Measurements from ENCODE around the gene HUS1B. TPM values are rescaled to one million over a fixed set of nuclear protein-coding genes. Genes with fewer than 3 reads are reported as not detected.

The HUS1B gene
- total RNA-seq, 6 donors from 2014 or later: 0.83 to 14.7 (median 2.5) TPM

DNA sequence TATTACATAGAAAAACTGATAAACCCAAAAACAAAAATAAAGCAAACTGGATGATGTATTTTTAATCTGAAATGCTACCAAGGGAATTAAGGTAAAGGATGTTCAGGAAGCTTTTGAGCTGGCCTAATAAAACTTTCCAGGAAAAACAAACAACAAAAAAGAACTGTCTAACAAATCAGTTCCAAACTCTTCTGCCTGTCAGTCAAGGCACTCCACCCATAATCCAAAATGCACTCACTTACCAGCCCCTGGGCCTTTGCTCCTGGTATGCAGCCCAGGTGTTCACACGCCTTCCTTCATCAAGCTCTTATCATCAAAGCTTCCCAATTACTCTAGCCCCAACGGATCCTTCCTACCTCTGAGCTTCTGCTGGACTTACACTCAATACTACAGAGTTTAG, 32.3 kb upstream of the HUS1B start:
- Histone ChIP-seq H3K27ac (no peak overlapping the region), H3K4me3 (no peak overlapping the region), H3K27me3 (no peaks in the 10 kb centered on the region), H3K36me3 (peaks cover 0 to 13% (median 4%) of the 10 kb centered on the region in 4 donors), H3K9me3 (no peaks in the 10 kb centered on the region), H3K4me1 (peaks cover 14 to 24% (median 17%) of the 10 kb centered on the region in 4 donors)
- TF ChIP-seq, protein P1, sequence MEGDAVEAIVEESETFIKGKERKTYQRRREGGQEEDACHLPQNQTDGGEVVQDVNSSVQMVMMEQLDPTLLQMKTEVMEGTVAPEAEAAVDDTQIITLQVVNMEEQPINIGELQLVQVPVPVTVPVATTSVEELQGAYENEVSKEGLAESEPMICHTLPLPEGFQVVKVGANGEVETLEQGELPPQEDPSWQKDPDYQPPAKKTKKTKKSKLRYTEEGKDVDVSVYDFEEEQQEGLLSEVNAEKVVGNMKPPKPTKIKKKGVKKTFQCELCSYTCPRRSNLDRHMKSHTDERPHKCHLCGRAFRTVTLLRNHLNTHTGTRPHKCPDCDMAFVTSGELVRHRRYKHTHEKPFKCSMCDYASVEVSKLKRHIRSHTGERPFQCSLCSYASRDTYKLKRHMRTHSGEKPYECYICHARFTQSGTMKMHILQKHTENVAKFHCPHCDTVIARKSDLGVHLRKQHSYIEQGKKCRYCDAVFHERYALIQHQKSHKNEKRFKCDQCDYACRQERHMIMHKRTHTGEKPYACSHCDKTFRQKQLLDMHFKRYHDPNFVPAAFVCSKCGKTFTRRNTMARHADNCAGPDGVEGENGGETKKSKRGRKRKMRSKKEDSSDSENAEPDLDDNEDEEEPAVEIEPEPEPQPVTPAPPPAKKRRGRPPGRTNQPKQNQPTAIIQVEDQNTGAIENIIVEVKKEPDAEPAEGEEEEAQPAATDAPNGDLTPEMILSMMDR (IDR thresholded peaks at IDR 0.05): no peak
- no peak for TF ChIP-seq POLR2A (IDR thresholded peaks at IDR 0.05)
- no peak for TF ChIP-seq EP300 (IDR thresholded peaks at IDR 0.05)
- no peak for TF ChIP-seq POLR2AphosphoS5 (IDR thresholded peaks at IDR 0.05)
- WGBS, 2 donors: 35 to 45% methylated on average over 2 of the region's 2 CpGs
- DNase-seq (no peak), ATAC-seq (ENCODE audit: low FRiP score in 2 of 2) (no peak)

- peaks cover 0 to 13% (median 4%) of the 10 kb centered on the region in 4 donors for H3K36me3 ChIP-seq
- DNase-seq: no peak
- no peaks in the 10 kb centered on the region for H3K27me3 ChIP-seq
- peaks cover 12 to 22% (median 13%) of the 10 kb centered on the region in 4 donors for H3K4me1 ChIP-seq
- no peak for ATAC-seq (ENCODE audit: low FRiP score in 2 of 2)
- TF ChIP-seq POLR2AphosphoS5 (IDR thresholded peaks at IDR 0.05): no peak
- TF ChIP-seq, protein P1 (IDR thresholded peaks at IDR 0.05): no peak
- TF ChIP-seq POLR2A (IDR thresholded peaks at IDR 0.05): no peak
- no peak for TF ChIP-seq EP300 (IDR thresholded peaks at IDR 0.05)
- 84 to 95% methylated on average over 3 of the region's 3 CpGs for WGBS, 2 donors
- H3K27ac ChIP-seq: no peak overlapping the region
- H3K4me3 ChIP-seq: no peak overlapping the region
- H3K9me3 ChIP-seq: no peaks in the 10 kb centered on the region
These were observed 29.6 kb upstream of the HUS1B start for GRCh38 chr6:686497-686896.

GRCh38 chr6:684831-685636, 28.1 kb upstream of the HUS1B start:
- DNase-seq: no peak
- peak overlapping the region in 1 of 4 donors; percentile 3 for H3K27ac ChIP-seq
- no peak overlapping the region for H3K4me3 ChIP-seq
- peaks cover 8 to 15% (median 10%) of the 10 kb centered on the region in 4 donors for H3K4me1 ChIP-seq
- TF ChIP-seq EP300 (IDR thresholded peaks at IDR 0.05) (no peak), POLR2AphosphoS5 (IDR thresholded peaks at IDR 0.05) (no peak), POLR2A (IDR thresholded peaks at IDR 0.05) (no peak)
- TF ChIP-seq, protein P1 (IDR thresholded peaks at IDR 0.05): no peak
- H3K36me3 ChIP-seq: peaks cover 0 to 10% (median 4%) of the 10 kb centered on the region in 4 donors
- H3K9me3 ChIP-seq: no peaks in the 10 kb centered on the region
- no peak for ATAC-seq (ENCODE audit: low FRiP score in 2 of 2)
- 78 to 84% methylated on average over 6 of the region's 6 CpGs for WGBS, 2 donors
- no peaks in the 10 kb centered on the region for H3K27me3 ChIP-seq

GRCh38 chr6:683742-684440, 27.0 kb upstream of the HUS1B start:
- TF ChIP-seq, protein P1 (IDR thresholded peaks at IDR 0.05): no peak
- TF ChIP-seq POLR2AphosphoS5 (IDR thresholded peaks at IDR 0.05): peak in 1 of 2 donors; percentile 18
- no peaks in the 10 kb centered on the region for H3K27me3 ChIP-seq
- WGBS, 2 donors: 34 to 40% methylated on average over 15 of the region's 15 CpGs
- peak overlapping the region in 3 of 4 donors; percentile 6 to 37 (median 15) for H3K27ac ChIP-seq
- H3K9me3 ChIP-seq: no peaks in the 10 kb centered on the region
- H3K36me3 ChIP-seq: peaks cover 0 to 9% (median 3%) of the 10 kb centered on the region in 4 donors
- peak overlapping the region in 3 of 4 donors; percentile 0 to 16 (median 3) for H3K4me3 ChIP-seq
- ATAC-seq (ENCODE audit: low FRiP score in 2 of 2): peak in 1 of 2 donors; percentile 31
- peaks cover 8 to 15% (median 10%) of the 10 kb centered on the region in 4 donors for H3K4me1 ChIP-seq
- DNase-seq: no peak
